AG04450 (cell line): ENCODE results near the gene ZBTB12. TPM values are rescaled to one million over a fixed set of nuclear protein-coding genes. Genes with fewer than 3 reads are reported as not detected.

Experiments
- CTCF ChIA-PET: fragments of 300-600, 350-600 bp; formaldehyde crosslinking; extraction: SDS; loops from one replicate; lab custom pipeline; 2022; ENCODE audit warnings: antibody characterized with exemption, inconsistent platforms; lab: Charles Lee
- POLR2A ChIA-PET: fragments of 350-600 bp; formaldehyde crosslinking; extraction: SDS; loops from one replicate; lab custom pipeline; 2021; ENCODE audit warnings: antibody characterized with exemption, inconsistent platforms; lab: Yijun Ruan, JAX
- DNase-seq: peaks from one replicate; pipeline ENCODE4 v3.0.0-alpha.2; 2011; ENCODE audit warnings: low read depth, low spot score
- H3K27ac ChIP-seq: one replicate; pipeline ENCODE4 v1.5.1; 2012; ENCODE audit warnings: low read depth, low read length, control low read depth
- H3K27me3 ChIP-seq: one replicate; pipeline ENCODE4 v1.6.0; 2012; ENCODE audit warnings: low read length; ENCODE audit not compliant: control insufficient read depth, insufficient read depth
- H3K4me3 ChIP-seq: 2 replicates; pipeline ENCODE4 v1.5.1; 2011; ENCODE audit warnings: mild to moderate bottlenecking, low read depth, low read length, control low read depth
- H3K9me3 ChIP-seq: 2 replicates; pipeline ENCODE4 v1.5.1; 2012; ENCODE audit warnings: low read length; ENCODE audit not compliant: control insufficient read depth, insufficient read depth
- CTCF ChIP-seq: IDR thresholded peaks from 2 replicates; pipeline ENCODE4 v1.5.1; 2011; ENCODE audit warnings: low read depth, low read length, control low read depth, inconsistent platforms
- polyA plus RNA-seq: library from polyadenylated mRNA; depleted of rRNA; stranded (reverse); fragments of >200 nt; gene quantifications from 2 replicates; pipeline ENCODE4 v1.2.3, GENCODE V29; 2011

The ZBTB12 gene
- polyA plus RNA-seq, 1 experiment, result 2.4 TPM

GRCh38 chr6:31896856-31897611, 4.9 kb downstream of the ZBTB12 start:
- Histone ChIP-seq H3K27me3 (no peaks in the 10 kb centered on the region), H3K27ac (no peak overlapping the region), H3K9me3 (no peaks in the 10 kb centered on the region; the same call in 1 of the 2 replicates), H3K4me3 (peak overlapping the region; percentile 96)
- ChIA-PET CTCF (interaction anchor here (0.9 to 4.0 kb wide), 3 partner anchors 52 to 351 kb away, joined by 3 to 44 read pairs (median 3); partner anchors contain the start of gene ATP6V1G2), POLR2A (interaction anchor here (0.6 to 1.7 kb wide), 6 partner anchors 48 to 1075 kb away, joined by 3 to 9 read pairs (median 3); partner anchors contain the start of genes CFB and CLIC1)
- DNase-seq, result no peak
- TF ChIP-seq CTCF, result no peak

- POLR2A ChIA-PET, result interaction anchor here (0.6 to 1.7 kb wide), 3 partner anchors 56 to 160 kb away, joined by 3 to 4 read pairs (median 3); partner anchors contain the start of gene CLIC1
- H3K9me3 ChIP-seq, result no peaks in the 10 kb centered on the region; the same call in 1 of the 2 replicates
- no peak for DNase-seq
- H3K27ac ChIP-seq, result peak overlapping the region; percentile 11
- CTCF ChIA-PET, result interaction anchor here (1.2 to 4.0 kb wide), 2 partner anchors 55 to 350 kb away, joined by 3 to 44 read pairs; partner anchors contain the start of gene ATP6V1G2
- no peaks in the 10 kb centered on the region for H3K27me3 ChIP-seq
- no peak for TF ChIP-seq CTCF
- peak overlapping the region; percentile 96 for H3K4me3 ChIP-seq
Measured at GRCh38 chr6:31896493-31896855, 5.4 kb downstream of the ZBTB12 start.

- no peak for TF ChIP-seq CTCF
- Histone ChIP-seq H3K4me3 (no peak overlapping the region), H3K27ac (no peak overlapping the region), H3K9me3 (no peaks in the 10 kb centered on the region; the same call in 1 of the 2 replicates), H3K27me3 (no peaks in the 10 kb centered on the region)
- ChIA-PET CTCF (no interaction called here), POLR2A (no interaction called here)
- DNase-seq, result no peak
Measured at GRCh38 chr6:31892821-31893220, 9.1 kb downstream of the ZBTB12 start.

- no peak for DNase-seq
- Histone ChIP-seq H3K27me3 (no peaks in the 10 kb centered on the region), H3K9me3 (no peaks in the 10 kb centered on the region; the same call in 1 of the 2 replicates), H3K27ac (no peak overlapping the region), H3K4me3 (no peak overlapping the region)
- ChIA-PET POLR2A (no interaction called here), CTCF (interaction anchor here (0.6 to 5.0 kb wide), 8 partner anchors 8 to 269 kb away, joined by 3 to 21 read pairs (median 4); partner anchors contain the start of genes NELFE and SKIC2)
- TF ChIP-seq CTCF, result no peak
Measured at GRCh38 chr6:31889331-31889972, 12.4 kb downstream of the ZBTB12 start.
